ENCODE measurements around the gene EDRF1.

EDRF1 gene

GRCh38 chr10:125719173-125720001 is at the start of gene EDRF1:
Gene EDRF1 (plus strand): TSS chr10:125719709. CDS start chr10:125719808, 99 bp downstream.
- in situ Hi-C loops (cut with HindIII; ENCODE audit: low sequenced_read_pairs), result no loop called here

- in situ Hi-C loops (cut with HindIII; ENCODE audit: low sequenced_read_pairs), result no loop called here
These were observed 46.6 kb upstream of the EDRF1 start for GRCh38 chr10:125672884-125673283.

- in situ Hi-C loops (cut with HindIII; ENCODE audit: low sequenced_read_pairs), result no loop called here
These were observed 40.1 kb upstream of the EDRF1 start for GRCh38 chr10:125679436-125679835.

- in situ Hi-C loops (cut with HindIII; ENCODE audit: low sequenced_read_pairs), result no loop called here
These were observed 36.4 kb upstream of the EDRF1 start, which contains the start of gene TEX36 for GRCh38 chr10:125683063-125683462. Gene TEX36 (minus strand): TSS chr10:125683163. CDS start chr10:125682989, 174 bp downstream.

GRCh38 chr10:125683821-125684220 is 35.7 kb upstream of the EDRF1 start:
- in situ Hi-C loops (cut with HindIII; ENCODE audit: low sequenced_read_pairs), result no loop called here

- in situ Hi-C loops (cut with HindIII; ENCODE audit: low sequenced_read_pairs), result no loop called here
These were observed 34.9 kb upstream of the EDRF1 start for GRCh38 chr10:125684581-125684980.

- in situ Hi-C loops (cut with HindIII; ENCODE audit: low sequenced_read_pairs), result no loop called here
These were observed 31.9 kb upstream of the EDRF1 start for GRCh38 chr10:125687507-125688185.

- in situ Hi-C loops (cut with HindIII; ENCODE audit: low sequenced_read_pairs), result loop anchor here (10.0 kb wide), 1 partner anchor 355 kb away; no protein-coding TSS in a partner anchor
These were observed 29.4 kb upstream of the EDRF1 start for GRCh38 chr10:125689955-125690569.

GRCh38 chr10:125691160-125691981 is 28.1 kb upstream of the EDRF1 start:
- in situ Hi-C loops (cut with HindIII; ENCODE audit: low sequenced_read_pairs), result loop anchor here (10.0 kb wide), 1 partner anchor 357 kb away; no protein-coding TSS in a partner anchor

- in situ Hi-C loops (cut with HindIII; ENCODE audit: low sequenced_read_pairs), result loop anchor here (10.0 kb wide), 1 partner anchor 357 kb away; no protein-coding TSS in a partner anchor
These were observed 27.3 kb upstream of the EDRF1 start for GRCh38 chr10:125692196-125692595.

GRCh38 chr10:125692601-125693523 is 26.6 kb upstream of the EDRF1 start:
- in situ Hi-C loops (cut with HindIII; ENCODE audit: low sequenced_read_pairs), result loop anchor here (10.0 kb wide), 1 partner anchor 358 kb away; no protein-coding TSS in a partner anchor

- in situ Hi-C loops (cut with HindIII; ENCODE audit: low sequenced_read_pairs), result loop anchor here (10.0 kb wide), 1 partner anchor 359 kb away; no protein-coding TSS in a partner anchor
These were observed 26.0 kb upstream of the EDRF1 start for GRCh38 chr10:125693524-125693847.

- in situ Hi-C loops (cut with HindIII; ENCODE audit: low sequenced_read_pairs), result loop anchor here (10.0 kb wide), 1 partner anchor 360 kb away; no protein-coding TSS in a partner anchor
These were observed 24.6 kb upstream of the EDRF1 start for GRCh38 chr10:125694883-125695282.

GRCh38 chr10:125696884-125697283 is 22.6 kb upstream of the EDRF1 start:
- in situ Hi-C loops (cut with HindIII; ENCODE audit: low sequenced_read_pairs), result loop anchor here (10.0 kb wide), 1 partner anchor 362 kb away; no protein-coding TSS in a partner anchor

GRCh38 chr10:125698481-125698998 is 21.0 kb upstream of the EDRF1 start:
- in situ Hi-C loops (cut with HindIII; ENCODE audit: low sequenced_read_pairs), result loop anchor here (10.0 kb wide), 1 partner anchor 364 kb away; no protein-coding TSS in a partner anchor

- in situ Hi-C loops (cut with HindIII; ENCODE audit: low sequenced_read_pairs), result loop anchor here (10.0 kb wide), 1 partner anchor 365 kb away; no protein-coding TSS in a partner anchor
These were observed 19.9 kb upstream of the EDRF1 start for GRCh38 chr10:125699562-125700143.

- in situ Hi-C loops (cut with HindIII; ENCODE audit: low sequenced_read_pairs), result no loop called here
These were observed 19.1 kb upstream of the EDRF1 start for GRCh38 chr10:125700355-125700911.

All from endothelial cell of hepatic sinusoid (primary cell).